ENCODE data around the gene AIFM2. TPM values are rescaled to one million over a fixed set of nuclear protein-coding genes. Genes with fewer than 3 reads are reported as not detected.

AIFM2 gene
- total and polyA plus RNA-seq, 10 of the 15 experiments (the other 5 are each of a cell fraction or from before 2014, with no cell fraction given), result 4.5 to 30.8 (median 15.6) TPM

DNA sequence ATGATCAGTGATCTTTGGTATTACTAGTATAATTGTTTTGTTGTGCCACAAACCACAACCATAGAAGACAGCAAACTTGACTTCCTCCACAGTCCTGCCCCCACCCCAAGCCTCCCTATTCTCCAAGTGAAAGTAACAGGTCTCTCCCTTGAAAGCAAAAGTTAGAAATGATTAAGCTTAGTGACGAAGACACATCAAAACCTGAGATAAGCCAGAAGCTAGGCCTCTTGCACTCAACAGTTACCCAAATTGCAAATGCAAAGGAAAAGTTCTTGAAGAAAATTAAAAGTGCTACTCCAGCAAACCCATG, 30.2 kb upstream of the AIFM2 start (continued):
- no peak for TF ChIP-seq TARDBP (IDR thresholded peaks at IDR 0.05; ENCODE audit: borderline replicate concordance)
- TF ChIP-seq, protein P1, sequence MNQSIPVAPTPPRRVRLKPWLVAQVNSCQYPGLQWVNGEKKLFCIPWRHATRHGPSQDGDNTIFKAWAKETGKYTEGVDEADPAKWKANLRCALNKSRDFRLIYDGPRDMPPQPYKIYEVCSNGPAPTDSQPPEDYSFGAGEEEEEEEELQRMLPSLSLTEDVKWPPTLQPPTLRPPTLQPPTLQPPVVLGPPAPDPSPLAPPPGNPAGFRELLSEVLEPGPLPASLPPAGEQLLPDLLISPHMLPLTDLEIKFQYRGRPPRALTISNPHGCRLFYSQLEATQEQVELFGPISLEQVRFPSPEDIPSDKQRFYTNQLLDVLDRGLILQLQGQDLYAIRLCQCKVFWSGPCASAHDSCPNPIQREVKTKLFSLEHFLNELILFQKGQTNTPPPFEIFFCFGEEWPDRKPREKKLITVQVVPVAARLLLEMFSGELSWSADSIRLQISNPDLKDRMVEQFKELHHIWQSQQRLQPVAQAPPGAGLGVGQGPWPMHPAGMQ (IDR thresholded peaks at IDR 0.05; ENCODE audit: borderline replicate concordance), result no peak
- no peak for TF ChIP-seq ZZZ3 (IDR thresholded peaks at IDR 0.05; ENCODE audit: control insufficient read depth, insufficient read length, low read depth)
- no peak for TF ChIP-seq ZNF622 (IDR thresholded peaks at IDR 0.05)
- TF ChIP-seq, protein P2, sequence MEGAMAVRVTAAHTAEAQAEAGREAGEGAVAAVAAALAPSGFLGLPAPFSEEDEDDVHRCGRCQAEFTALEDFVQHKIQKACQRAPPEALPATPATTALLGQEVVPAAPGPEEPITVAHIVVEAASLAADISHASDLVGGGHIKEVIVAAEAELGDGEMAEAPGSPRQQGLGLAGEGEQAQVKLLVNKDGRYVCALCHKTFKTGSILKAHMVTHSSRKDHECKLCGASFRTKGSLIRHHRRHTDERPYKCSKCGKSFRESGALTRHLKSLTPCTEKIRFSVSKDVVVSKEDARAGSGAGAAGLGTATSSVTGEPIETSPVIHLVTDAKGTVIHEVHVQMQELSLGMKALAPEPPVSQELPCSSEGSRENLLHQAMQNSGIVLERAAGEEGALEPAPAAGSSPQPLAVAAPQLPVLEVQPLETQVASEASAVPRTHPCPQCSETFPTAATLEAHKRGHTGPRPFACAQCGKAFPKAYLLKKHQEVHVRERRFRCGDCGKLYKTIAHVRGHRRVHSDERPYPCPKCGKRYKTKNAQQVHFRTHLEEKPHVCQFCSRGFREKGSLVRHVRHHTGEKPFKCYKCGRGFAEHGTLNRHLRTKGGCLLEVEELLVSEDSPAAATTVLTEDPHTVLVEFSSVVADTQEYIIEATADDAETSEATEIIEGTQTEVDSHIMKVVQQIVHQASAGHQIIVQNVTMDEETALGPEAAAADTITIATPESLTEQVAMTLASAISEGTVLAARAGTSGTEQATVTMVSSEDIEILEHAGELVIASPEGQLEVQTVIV (IDR thresholded peaks at IDR 0.05; ENCODE audit: borderline replicate concordance, partially characterized antibody), result no peak

- ChIA-PET POLR2A (interaction anchor here (1.0 to 2.4 kb wide), 4 partner anchors 14 to 193 kb away, joined by 3 to 7 read pairs (median 4); partner anchors contain the start of gene TYSND1), SMC1A (ENCODE audit: uncharacterized antibody, unreplicated experiment) (interaction anchor here (0.8 to 3.3 kb wide), 6 partner anchors 8 to 202 kb away, joined by 4 to 23 read pairs (median 5); partner anchors contain the start of genes SAR1A and TYSND1), RAD21 (ENCODE audit: unreplicated experiment) (interaction anchor here (1.0 to 3.3 kb wide), 3 partner anchors 16 to 170 kb away, joined by 3 to 30 read pairs (median 3); partner anchors contain the start of gene TYSND1), CTCF (interaction anchor here (1.0 to 3.7 kb wide), 4 partner anchors 16 to 193 kb away, joined by 3 to 35 read pairs (median 4); partner anchors contain the start of gene TYSND1)
- BruUV-seq (replicated peaks), result no TSS peak
- H2AFZ ChIP-seq (ENCODE audit: control insufficient read depth, low read depth, low read length), result no peak overlapping the region
- H3K79me2 ChIP-seq (ENCODE audit: control insufficient read depth, insufficient read depth, low read length), result peaks cover 73% of the 10 kb centered on the region
- H3K4me3 ChIP-seq, result no peak overlapping the region
- no peaks in the 10 kb centered on the region for H4K20me1 ChIP-seq (ENCODE audit: control insufficient read depth, insufficient read depth)
- 100% methylated on average over 1 of the region's 2 CpGs for WGBS (ENCODE audit: insufficient coverage, insufficient replicate concordance, low lambda C conversion rate, missing lambda C conversion rate)
- H3K9me3 ChIP-seq (replicated peaks; ENCODE audit: control insufficient read depth, insufficient read depth, low read length), result no peaks in the 10 kb centered on the region
- peak overlapping the region; percentile 45; the same call in 1 of the 2 replicates for H3K27ac ChIP-seq (ENCODE audit: control insufficient read depth, insufficient read depth)
- no peak for FAIRE-seq
- in situ Hi-C loops (cut with MboI) (no loop called here), intact Hi-C loops (cut with micrococcal nuclease; ENCODE audit: unreplicated experiment) (no loop called here)
- peaks cover 21% of the 10 kb centered on the region for H3K4me1 ChIP-seq (ENCODE audit: control insufficient read depth, insufficient read depth, low read length)
- no peak overlapping the region for H3K9ac ChIP-seq (ENCODE audit: control insufficient read depth, insufficient read depth, low read length)
- ATAC-seq, result peak; percentile 54
- H3K27me3 ChIP-seq (replicated peaks in 1 of 2; ENCODE audit: control insufficient read depth in 2 of 2, insufficient read depth in 2 of 2, low read length in 1 of 2), result no peaks in the 10 kb centered on the region
- H3K4me2 ChIP-seq (ENCODE audit: control insufficient read depth, insufficient read depth), result peak overlapping the region; percentile 78
- peaks cover 0 to 24% of the 10 kb centered on the region in 2 experiments; a peak in 3 of 4 replicates for H3K36me3 ChIP-seq (ENCODE audit: control insufficient read depth in 2 of 2, insufficient read depth in 2 of 2, low read length in 1 of 2)
- no peak for DNase-seq (ENCODE audit: low read depth, low spot score)
- TF ChIP-seq PAX8 (IDR thresholded peaks at IDR 0.05) (no peak), LARP7 (IDR thresholded peaks at IDR 0.05) (no peak), PKNOX1 (IDR thresholded peaks at IDR 0.05) (peak; percentile 13; the same call in 1 of the 2 replicates), SMARCA5 (IDR thresholded peaks at IDR 0.05) (0 out of 2 replicates have a peak, but pooled peaks have one; percentile 48)
- TF ChIP-seq, protein P3, sequence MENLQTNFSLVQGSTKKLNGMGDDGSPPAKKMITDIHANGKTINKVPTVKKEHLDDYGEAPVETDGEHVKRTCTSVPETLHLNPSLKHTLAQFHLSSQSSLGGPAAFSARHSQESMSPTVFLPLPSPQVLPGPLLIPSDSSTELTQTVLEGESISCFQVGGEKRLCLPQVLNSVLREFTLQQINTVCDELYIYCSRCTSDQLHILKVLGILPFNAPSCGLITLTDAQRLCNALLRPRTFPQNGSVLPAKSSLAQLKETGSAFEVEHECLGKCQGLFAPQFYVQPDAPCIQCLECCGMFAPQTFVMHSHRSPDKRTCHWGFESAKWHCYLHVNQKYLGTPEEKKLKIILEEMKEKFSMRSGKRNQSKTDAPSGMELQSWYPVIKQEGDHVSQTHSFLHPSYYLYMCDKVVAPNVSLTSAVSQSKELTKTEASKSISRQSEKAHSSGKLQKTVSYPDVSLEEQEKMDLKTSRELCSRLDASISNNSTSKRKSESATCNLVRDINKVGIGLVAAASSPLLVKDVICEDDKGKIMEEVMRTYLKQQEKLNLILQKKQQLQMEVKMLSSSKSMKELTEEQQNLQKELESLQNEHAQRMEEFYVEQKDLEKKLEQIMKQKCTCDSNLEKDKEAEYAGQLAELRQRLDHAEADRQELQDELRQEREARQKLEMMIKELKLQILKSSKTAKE (IDR thresholded peaks at IDR 0.05; ENCODE audit: low read depth, poor library complexity, severe bottlenecking), result peak; percentile 21
Observed at GRCh38 chr10:70162151-70162891, 29.7 kb upstream of the AIFM2 start.

Measured in GM12878 (cell line).